Activated CD4-positive, alpha-beta memory T cell treated with anti-CD3 and anti-CD28 coated beads for 36 hours (primary cell): ENCODE measurements around the gene GRIA1. TPM values are rescaled to one million over a fixed set of nuclear protein-coding genes. Genes with fewer than 3 reads are reported as not detected.

ENCODE experiments used
- CTCF ChIA-PET: fragments of 350-600 bp; sonication (Branson Sonifier 250); formaldehyde crosslinking; loops from one replicate; lab custom pipeline; 2021; ENCODE audit warnings: antibody characterized with exemption, inconsistent platforms; lab: Charles Lee
- POLR2A ChIA-PET: fragments of 350-600 bp; sonication (Branson Sonifier 250); formaldehyde crosslinking; loops from one replicate; lab custom pipeline; 2021; ENCODE audit warnings: antibody characterized with exemption; lab: Charles Lee
- DNase-seq: peaks from one replicate; pipeline ENCODE4 v3.0.0-alpha.2; 2020
- H3K27ac Mint-ChIP-seq: one replicate; pipeline ENCODE4 v1.8.0; 2021; ENCODE audit warnings: mixed read lengths
- H3K27me3 Mint-ChIP-seq: one replicate; pipeline ENCODE4 v1.8.0; 2021; ENCODE audit warnings: mixed read lengths
- H3K36me3 Mint-ChIP-seq: one replicate; pipeline ENCODE4 v1.8.0; 2021; ENCODE audit warnings: mixed read lengths
- H3K4me1 Mint-ChIP-seq: one replicate; pipeline ENCODE4 v1.8.0; 2021; ENCODE audit warnings: low read depth, mixed read lengths
- H3K4me3 Mint-ChIP-seq: one replicate; pipeline ENCODE4 v1.8.0; 2021; ENCODE audit warnings: mild to moderate bottlenecking, mixed read lengths
- H3K9me3 Mint-ChIP-seq: one replicate; pipeline ENCODE4 v1.8.0; 2021; ENCODE audit warnings: mixed read lengths
- intact Hi-C: fragments of 100-400 bp; cut with micrococcal nuclease; formaldehyde crosslinking; loops from one replicate; pipeline ENCODE4 v1.15.1; 2023
- total RNA-seq, 2 experiments: library from RNA; stranded (reverse); gene quantifications; one replicate each; pipeline ENCODE4 v1.2.3, GENCODE V29; 2021

GRIA1 gene
- total RNA-seq, 2 experiments from 2014 or later, result not detected

GRCh38 chr5:153742060-153742459, 251.6 kb downstream of the GRIA1 start:
- Mint-ChIP-seq H3K27ac (no peak overlapping the region), H3K4me1 (no peaks in the 10 kb centered on the region), H3K36me3 (no peaks in the 10 kb centered on the region), H3K4me3 (no peak overlapping the region), H3K27me3 (no peaks in the 10 kb centered on the region), H3K9me3 (no peaks in the 10 kb centered on the region)
- POLR2A ChIA-PET, result no interaction called here
- intact Hi-C loops, result no loop called here
- DNase-seq, result no peak
- CTCF ChIA-PET, result no interaction called here

GRCh38 chr5:153744751-153745150, 254.3 kb downstream of the GRIA1 start:
- Mint-ChIP-seq H3K36me3 (no peaks in the 10 kb centered on the region), H3K4me1 (no peaks in the 10 kb centered on the region), H3K9me3 (no peaks in the 10 kb centered on the region), H3K27ac (no peak overlapping the region), H3K4me3 (no peak overlapping the region), H3K27me3 (no peaks in the 10 kb centered on the region)
- intact Hi-C loops, result no loop called here
- ChIA-PET CTCF (no interaction called here), POLR2A (no interaction called here)
- no peak for DNase-seq

DNA sequence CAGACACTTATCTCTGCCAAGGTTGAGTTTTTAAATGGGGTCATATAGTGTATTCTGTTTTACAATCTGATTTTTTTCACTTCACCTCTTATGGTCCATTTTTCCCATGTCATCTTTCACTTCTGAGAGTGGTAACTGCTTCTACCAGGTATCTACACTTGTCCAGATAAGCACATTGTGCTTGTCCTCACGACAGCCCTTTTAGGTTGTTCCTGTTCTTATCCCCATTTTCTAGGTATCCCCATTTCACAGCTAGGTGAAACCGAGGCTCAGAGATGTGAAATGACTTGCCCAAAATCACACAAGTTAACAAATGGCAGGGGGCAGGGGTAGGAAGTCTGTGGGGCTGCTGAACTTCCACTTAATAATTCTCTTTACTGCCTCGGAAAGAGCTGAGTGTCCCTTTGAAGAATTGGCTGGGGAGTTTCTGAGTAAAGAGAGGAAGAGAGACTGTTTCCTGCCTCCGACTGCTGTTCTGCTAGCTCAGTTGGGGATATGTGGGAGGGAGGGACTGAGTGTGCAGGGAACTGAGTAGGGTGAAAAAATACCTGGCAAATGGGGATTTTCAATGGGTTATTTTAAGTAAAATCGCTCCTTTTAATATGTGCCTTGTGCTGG, 255.4 kb downstream of the GRIA1 start:
- POLR2A ChIA-PET, result no interaction called here
- H3K9me3 Mint-ChIP-seq, result no peaks in the 10 kb centered on the region
- H3K36me3 Mint-ChIP-seq, result no peaks in the 10 kb centered on the region
- H3K4me3 Mint-ChIP-seq, result no peak overlapping the region
- no peaks in the 10 kb centered on the region for H3K4me1 Mint-ChIP-seq
- no peak overlapping the region for H3K27ac Mint-ChIP-seq
- intact Hi-C loops, result no loop called here
- no peaks in the 10 kb centered on the region for H3K27me3 Mint-ChIP-seq
- no peak for DNase-seq
- CTCF ChIA-PET, result no interaction called here

DNA sequence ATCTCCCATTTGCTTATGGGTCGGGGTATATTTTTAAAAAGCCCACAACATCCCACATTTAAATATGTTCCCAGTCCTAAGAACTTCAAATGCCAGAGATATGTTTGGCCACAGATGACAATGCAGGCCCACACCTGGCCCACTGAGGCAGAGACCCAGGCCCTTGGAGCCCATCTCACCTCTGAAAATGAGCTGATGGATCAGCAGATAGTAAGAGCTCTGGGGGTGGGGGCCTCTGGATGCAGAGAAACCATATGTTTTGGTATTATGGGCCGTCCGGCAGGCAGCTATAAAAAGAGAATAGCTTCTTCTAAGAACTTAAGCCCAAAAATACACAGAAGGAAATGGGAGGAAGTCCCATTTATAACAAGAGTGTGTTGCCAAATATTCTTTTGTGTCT, 256.0 kb downstream of the GRIA1 start:
- ChIA-PET CTCF (no interaction called here), POLR2A (no interaction called here)
- no peak overlapping the region for H3K27ac Mint-ChIP-seq
- H3K36me3 Mint-ChIP-seq, result no peaks in the 10 kb centered on the region
- H3K4me1 Mint-ChIP-seq, result no peaks in the 10 kb centered on the region
- H3K9me3 Mint-ChIP-seq, result no peaks in the 10 kb centered on the region
- intact Hi-C loops, result no loop called here
- no peak for DNase-seq
- H3K27me3 Mint-ChIP-seq, result no peaks in the 10 kb centered on the region
- no peak overlapping the region for H3K4me3 Mint-ChIP-seq

- H3K27ac Mint-ChIP-seq, result no peak overlapping the region
These were observed 258.4 kb downstream of the GRIA1 start for GRCh38 chr5:153748823-153749222.

GRCh38 chr5:153749960-153750359, 259.5 kb downstream of the GRIA1 start:
- H3K4me3 Mint-ChIP-seq, result no peak overlapping the region
- no peaks in the 10 kb centered on the region for H3K4me1 Mint-ChIP-seq
- H3K9me3 Mint-ChIP-seq, result no peaks in the 10 kb centered on the region
- no peak for DNase-seq
- H3K36me3 Mint-ChIP-seq, result no peaks in the 10 kb centered on the region
- intact Hi-C loops, result no loop called here
- ChIA-PET POLR2A (no interaction called here), CTCF (interaction anchor here (0.6 kb wide), 1 partner anchor 215 kb away, joined by 3 read pairs; no protein-coding TSS in a partner anchor)
- no peaks in the 10 kb centered on the region for H3K27me3 Mint-ChIP-seq
- no peak overlapping the region for H3K27ac Mint-ChIP-seq

More at GRCh38 chr5:153748823-153749222, 258.4 kb downstream of the GRIA1 start:
- H3K9me3 Mint-ChIP-seq, result no peaks in the 10 kb centered on the region
- H3K4me1 Mint-ChIP-seq, result no peaks in the 10 kb centered on the region
- intact Hi-C loops, result no loop called here
- H3K27me3 Mint-ChIP-seq, result no peaks in the 10 kb centered on the region
- no peak for DNase-seq
- CTCF ChIA-PET, result no interaction called here
- no peaks in the 10 kb centered on the region for H3K36me3 Mint-ChIP-seq
- H3K4me3 Mint-ChIP-seq, result no peak overlapping the region
- POLR2A ChIA-PET, result no interaction called here

- no peaks in the 10 kb centered on the region for H3K4me1 Mint-ChIP-seq
- H3K27me3 Mint-ChIP-seq, result no peaks in the 10 kb centered on the region
- no peak overlapping the region for H3K27ac Mint-ChIP-seq
- DNase-seq, result no peak
- ChIA-PET POLR2A (no interaction called here), CTCF (no interaction called here)
- no peaks in the 10 kb centered on the region for H3K36me3 Mint-ChIP-seq
- H3K4me3 Mint-ChIP-seq, result no peak overlapping the region
- no peaks in the 10 kb centered on the region for H3K9me3 Mint-ChIP-seq
- intact Hi-C loops, result no loop called here
These were observed 260.8 kb downstream of the GRIA1 start for GRCh38 chr5:153751251-153751650.

- no peaks in the 10 kb centered on the region for H3K36me3 Mint-ChIP-seq
- CTCF ChIA-PET, result no interaction called here
- intact Hi-C loops, result no loop called here
- H3K27ac Mint-ChIP-seq, result no peak overlapping the region
- H3K4me3 Mint-ChIP-seq, result no peak overlapping the region
- H3K4me1 Mint-ChIP-seq, result no peaks in the 10 kb centered on the region
- peaks cover 5% of the 10 kb centered on the region for H3K9me3 Mint-ChIP-seq
- no peaks in the 10 kb centered on the region for H3K27me3 Mint-ChIP-seq
- DNase-seq, result no peak
- POLR2A ChIA-PET, result no interaction called here
These were observed 262.4 kb downstream of the GRIA1 start for GRCh38 chr5:153752890-153753289.

- POLR2A ChIA-PET, result no interaction called here
- H3K4me1 Mint-ChIP-seq, result no peaks in the 10 kb centered on the region
- H3K4me3 Mint-ChIP-seq, result no peak overlapping the region
- DNase-seq, result no peak
- no peaks in the 10 kb centered on the region for H3K36me3 Mint-ChIP-seq
- peaks cover 5% of the 10 kb centered on the region for H3K9me3 Mint-ChIP-seq
- CTCF ChIA-PET, result no interaction called here
- intact Hi-C loops, result no loop called here
- H3K27ac Mint-ChIP-seq, result no peak overlapping the region
- H3K27me3 Mint-ChIP-seq, result no peaks in the 10 kb centered on the region
These were observed 263.4 kb downstream of the GRIA1 start for GRCh38 chr5:153753645-153754432.

- Mint-ChIP-seq H3K4me3 (no peak overlapping the region), H3K27ac (no peak overlapping the region), H3K9me3 (peaks cover 5% of the 10 kb centered on the region), H3K27me3 (no peaks in the 10 kb centered on the region), H3K36me3 (no peaks in the 10 kb centered on the region), H3K4me1 (no peaks in the 10 kb centered on the region)
- DNase-seq, result no peak
- intact Hi-C loops, result no loop called here
- ChIA-PET CTCF (no interaction called here), POLR2A (no interaction called here)
These were observed 265.5 kb downstream of the GRIA1 start for GRCh38 chr5:153755913-153756500.

- Mint-ChIP-seq H3K27me3 (no peaks in the 10 kb centered on the region), H3K9me3 (peaks cover 5% of the 10 kb centered on the region), H3K36me3 (no peaks in the 10 kb centered on the region), H3K4me3 (no peak overlapping the region), H3K27ac (no peak overlapping the region), H3K4me1 (no peaks in the 10 kb centered on the region)
- CTCF ChIA-PET, result no interaction called here
- intact Hi-C loops, result no loop called here
- POLR2A ChIA-PET, result no interaction called here
- DNase-seq, result no peak
These were observed 266.1 kb downstream of the GRIA1 start for GRCh38 chr5:153756540-153756939.

DNA sequence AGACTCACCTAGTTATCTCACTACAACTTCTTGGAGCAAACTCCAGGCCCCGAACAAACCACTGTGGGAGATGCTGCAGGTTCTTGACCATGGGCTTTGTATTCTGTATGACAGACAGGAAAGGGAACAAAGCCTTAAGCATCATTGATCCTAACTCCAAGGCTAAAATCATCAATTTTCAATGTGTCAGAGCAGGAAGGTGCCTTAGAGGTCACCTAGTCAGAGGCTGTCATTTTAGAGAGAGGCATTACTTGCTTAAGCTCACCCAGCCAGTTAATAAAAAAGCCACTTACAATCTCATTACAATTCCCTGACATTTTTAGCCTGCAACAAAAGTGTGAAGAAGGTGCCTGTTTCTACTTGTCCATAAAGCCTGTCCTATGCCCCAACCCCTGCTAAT, 275.5 kb downstream of the GRIA1 start:
- Mint-ChIP-seq H3K27me3 (no peaks in the 10 kb centered on the region), H3K36me3 (no peaks in the 10 kb centered on the region), H3K9me3 (no peaks in the 10 kb centered on the region), H3K27ac (no peak overlapping the region), H3K4me1 (no peaks in the 10 kb centered on the region), H3K4me3 (no peak overlapping the region)
- POLR2A ChIA-PET, result no interaction called here
- DNase-seq, result no peak
- intact Hi-C loops, result no loop called here
- CTCF ChIA-PET, result no interaction called here
